ENCODE data around the gene LOXHD1. TPM values are rescaled to one million over a fixed set of nuclear protein-coding genes. Genes with fewer than 3 reads are reported as not detected.

The LOXHD1 gene
- total RNA-seq, 1 donor from 2014 or later: not detected

GRCh38 chr18:46596119-46596518, 60.9 kb downstream of the LOXHD1 start:
- H3K27ac Mint-ChIP-seq: no peak overlapping the region

GRCh38 chr18:46591783-46592391, 65.1 kb downstream of the LOXHD1 start:
- Mint-ChIP-seq H3K9me3 (no peaks in the 10 kb centered on the region), H3K4me3 (no peak overlapping the region), H3K36me3 (ENCODE audit: low read depth) (no peaks in the 10 kb centered on the region), H3K27me3 (peaks cover 24% of the 10 kb centered on the region), H3K4me1 (no peaks in the 10 kb centered on the region), H3K27ac (no peak overlapping the region)
- no peak for DNase-seq
- intact Hi-C loops (cut with micrococcal nuclease): no loop called here

More at GRCh38 chr18:46596119-46596518, 60.9 kb downstream of the LOXHD1 start:
- no peaks in the 10 kb centered on the region for H3K36me3 Mint-ChIP-seq (ENCODE audit: low read depth)
- H3K4me3 Mint-ChIP-seq: no peak overlapping the region
- peaks cover 34% of the 10 kb centered on the region for H3K27me3 Mint-ChIP-seq
- intact Hi-C loops (cut with micrococcal nuclease): no loop called here
- DNase-seq: no peak
- no peaks in the 10 kb centered on the region for H3K4me1 Mint-ChIP-seq
- H3K9me3 Mint-ChIP-seq: no peaks in the 10 kb centered on the region

GRCh38 chr18:46590103-46590502, 66.9 kb downstream of the LOXHD1 start:
- Mint-ChIP-seq H3K27ac (no peak overlapping the region), H3K4me3 (no peak overlapping the region), H3K9me3 (no peaks in the 10 kb centered on the region), H3K4me1 (no peaks in the 10 kb centered on the region), H3K36me3 (ENCODE audit: low read depth) (no peaks in the 10 kb centered on the region), H3K27me3 (peaks cover 20% of the 10 kb centered on the region)
- peak; percentile 39 for DNase-seq
- intact Hi-C loops (cut with micrococcal nuclease): no loop called here

GRCh38 chr18:46588971-46589660, 67.9 kb downstream of the LOXHD1 start:
- H3K36me3 Mint-ChIP-seq (ENCODE audit: low read depth): no peaks in the 10 kb centered on the region
- peak; percentile 38 for DNase-seq
- no peak overlapping the region for H3K4me3 Mint-ChIP-seq
- intact Hi-C loops (cut with micrococcal nuclease): no loop called here
- no peaks in the 10 kb centered on the region for H3K9me3 Mint-ChIP-seq
- no peaks in the 10 kb centered on the region for H3K4me1 Mint-ChIP-seq
- no peak overlapping the region for H3K27ac Mint-ChIP-seq
- peaks cover 14% of the 10 kb centered on the region for H3K27me3 Mint-ChIP-seq

- H3K9me3 Mint-ChIP-seq: no peaks in the 10 kb centered on the region
- intact Hi-C loops (cut with micrococcal nuclease): no loop called here
- no peak overlapping the region for H3K4me3 Mint-ChIP-seq
- no peak for DNase-seq
- H3K4me1 Mint-ChIP-seq: no peaks in the 10 kb centered on the region
- peaks cover 14% of the 10 kb centered on the region for H3K27me3 Mint-ChIP-seq
- no peak overlapping the region for H3K27ac Mint-ChIP-seq
- no peaks in the 10 kb centered on the region for H3K36me3 Mint-ChIP-seq (ENCODE audit: low read depth)
Observed at GRCh38 chr18:46587600-46587999, 69.4 kb downstream of the LOXHD1 start.

GRCh38 chr18:46583711-46584110, 73.3 kb downstream of the LOXHD1 start:
- Mint-ChIP-seq H3K9me3 (peaks cover 13% of the 10 kb centered on the region), H3K4me3 (no peak overlapping the region), H3K36me3 (ENCODE audit: low read depth) (no peaks in the 10 kb centered on the region), H3K27ac (no peak overlapping the region), H3K27me3 (peaks cover 9% of the 10 kb centered on the region), H3K4me1 (no peaks in the 10 kb centered on the region)
- DNase-seq: no peak
- intact Hi-C loops (cut with micrococcal nuclease): no loop called here

GRCh38 chr18:46581648-46582047, 75.4 kb downstream of the LOXHD1 start:
- intact Hi-C loops (cut with micrococcal nuclease): no loop called here

GRCh38 chr18:46578987-46579386, 78.0 kb downstream of the LOXHD1 start:
- DNase-seq: no peak
- H3K27ac Mint-ChIP-seq: no peak overlapping the region
- peaks cover 13% of the 10 kb centered on the region for H3K9me3 Mint-ChIP-seq
- no peak overlapping the region for H3K4me3 Mint-ChIP-seq
- intact Hi-C loops (cut with micrococcal nuclease): no loop called here
- no peaks in the 10 kb centered on the region for H3K4me1 Mint-ChIP-seq
- H3K36me3 Mint-ChIP-seq (ENCODE audit: low read depth): no peaks in the 10 kb centered on the region
- peaks cover 5% of the 10 kb centered on the region for H3K27me3 Mint-ChIP-seq

More at GRCh38 chr18:46581648-46582047, 75.4 kb downstream of the LOXHD1 start:
- H3K36me3 Mint-ChIP-seq (ENCODE audit: low read depth): no peaks in the 10 kb centered on the region
- H3K4me1 Mint-ChIP-seq: no peaks in the 10 kb centered on the region
- peaks cover 9% of the 10 kb centered on the region for H3K27me3 Mint-ChIP-seq
- H3K9me3 Mint-ChIP-seq: peaks cover 13% of the 10 kb centered on the region
- H3K27ac Mint-ChIP-seq: no peak overlapping the region
- no peak for DNase-seq
- H3K4me3 Mint-ChIP-seq: no peak overlapping the region

- Mint-ChIP-seq H3K9me3 (peaks cover 13% of the 10 kb centered on the region), H3K27me3 (peaks cover under 1% of the 10 kb centered on the region), H3K4me3 (no peak overlapping the region), H3K4me1 (no peaks in the 10 kb centered on the region), H3K36me3 (ENCODE audit: low read depth) (no peaks in the 10 kb centered on the region), H3K27ac (no peak overlapping the region)
- DNase-seq: no peak
- intact Hi-C loops (cut with micrococcal nuclease): no loop called here
Observed at GRCh38 chr18:46577546-46577945, 79.5 kb downstream of the LOXHD1 start.

- no peak for DNase-seq
- no peak overlapping the region for H3K27ac Mint-ChIP-seq
- H3K4me3 Mint-ChIP-seq: no peak overlapping the region
- intact Hi-C loops (cut with micrococcal nuclease): no loop called here
- no peaks in the 10 kb centered on the region for H3K27me3 Mint-ChIP-seq
- H3K9me3 Mint-ChIP-seq: peaks cover 4% of the 10 kb centered on the region
- H3K4me1 Mint-ChIP-seq: no peaks in the 10 kb centered on the region
- no peaks in the 10 kb centered on the region for H3K36me3 Mint-ChIP-seq (ENCODE audit: low read depth)
Observed at GRCh38 chr18:46575851-46576250, 81.2 kb downstream of the LOXHD1 start.

- H3K9me3 Mint-ChIP-seq: no peaks in the 10 kb centered on the region
- no peaks in the 10 kb centered on the region for H3K27me3 Mint-ChIP-seq
- H3K27ac Mint-ChIP-seq: no peak overlapping the region
- no peaks in the 10 kb centered on the region for H3K4me1 Mint-ChIP-seq
- no peak for DNase-seq
- H3K4me3 Mint-ChIP-seq: no peak overlapping the region
- intact Hi-C loops (cut with micrococcal nuclease): no loop called here
- H3K36me3 Mint-ChIP-seq (ENCODE audit: low read depth): no peaks in the 10 kb centered on the region
Observed at GRCh38 chr18:46574743-46575115, 82.3 kb downstream of the LOXHD1 start.

GRCh38 chr18:46574000-46574742, 82.8 kb downstream of the LOXHD1 start:
- Mint-ChIP-seq H3K4me1 (no peaks in the 10 kb centered on the region), H3K9me3 (no peaks in the 10 kb centered on the region), H3K36me3 (ENCODE audit: low read depth) (no peaks in the 10 kb centered on the region), H3K4me3 (no peak overlapping the region), H3K27ac (no peak overlapping the region), H3K27me3 (no peaks in the 10 kb centered on the region)
- intact Hi-C loops (cut with micrococcal nuclease): no loop called here
- no peak for DNase-seq

- H3K36me3 Mint-ChIP-seq (ENCODE audit: low read depth): no peaks in the 10 kb centered on the region
- no peak overlapping the region for H3K4me3 Mint-ChIP-seq
- no peak overlapping the region for H3K27ac Mint-ChIP-seq
- DNase-seq: no peak
- H3K27me3 Mint-ChIP-seq: no peaks in the 10 kb centered on the region
- no peaks in the 10 kb centered on the region for H3K4me1 Mint-ChIP-seq
- intact Hi-C loops (cut with micrococcal nuclease): no loop called here
- H3K9me3 Mint-ChIP-seq: no peaks in the 10 kb centered on the region
Observed at GRCh38 chr18:46573156-46573555, 83.9 kb downstream of the LOXHD1 start.

GRCh38 chr18:46571756-46572155, 85.3 kb downstream of the LOXHD1 start:
- H3K36me3 Mint-ChIP-seq (ENCODE audit: low read depth): no peaks in the 10 kb centered on the region
- no peak overlapping the region for H3K27ac Mint-ChIP-seq
- no peak for DNase-seq
- no peaks in the 10 kb centered on the region for H3K9me3 Mint-ChIP-seq
- intact Hi-C loops (cut with micrococcal nuclease): no loop called here
- H3K27me3 Mint-ChIP-seq: peaks cover 2% of the 10 kb centered on the region
- H3K4me1 Mint-ChIP-seq: no peaks in the 10 kb centered on the region
- H3K4me3 Mint-ChIP-seq: no peak overlapping the region
